ENCODE measurements around the gene SH2D6.

Gene SH2D6

DNA sequence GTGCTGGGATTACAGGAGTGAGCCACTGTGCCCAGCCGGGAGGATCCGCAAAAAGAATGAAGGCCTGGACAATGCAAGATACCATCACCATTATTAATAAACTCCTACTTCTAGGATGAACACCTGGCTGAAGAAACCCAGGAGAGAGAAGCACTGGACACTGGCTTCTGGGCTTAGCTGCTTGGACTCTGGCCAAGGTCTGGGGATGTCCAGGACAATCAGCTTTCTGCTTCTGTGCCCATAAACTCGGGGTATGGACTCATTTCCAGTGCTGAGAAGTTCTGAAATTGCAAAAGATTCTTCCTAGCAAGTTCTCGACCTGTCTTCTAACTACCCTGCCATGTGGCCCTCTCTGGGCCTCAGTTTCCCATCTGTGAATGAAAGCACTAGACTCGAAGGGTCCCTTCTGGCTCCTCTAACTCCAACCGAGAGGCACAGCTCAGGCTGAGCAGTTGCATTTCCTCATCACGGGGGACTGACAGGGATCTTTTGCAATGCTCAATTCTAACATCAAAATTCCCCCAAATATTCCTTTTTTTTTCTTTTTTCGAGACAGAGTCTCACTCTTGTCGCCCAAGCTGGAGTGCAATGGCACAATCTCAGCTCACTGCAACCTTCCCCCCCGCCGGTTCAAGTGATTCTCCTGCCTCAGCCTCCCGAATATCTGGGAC, 2.4 kb upstream of the SH2D6 start:
- H3K36me3 ChIP-seq (ENCODE audit: control insufficient read depth, insufficient read depth, low read length): no peaks in the 10 kb centered on the region
- no peak overlapping the region for H3K4me3 ChIP-seq (ENCODE audit: low read length)
- H3K27ac ChIP-seq (ENCODE audit: low read depth, low read length): no peak overlapping the region
- H3K9ac ChIP-seq (ENCODE audit: low read length): no peak overlapping the region
- H3K27me3 ChIP-seq (ENCODE audit: control insufficient read depth, insufficient read depth, low read length): no peaks in the 10 kb centered on the region
- peaks cover 16% of the 10 kb centered on the region for H3K4me1 ChIP-seq (ENCODE audit: control insufficient read depth, insufficient read depth, low read length)

DNA sequence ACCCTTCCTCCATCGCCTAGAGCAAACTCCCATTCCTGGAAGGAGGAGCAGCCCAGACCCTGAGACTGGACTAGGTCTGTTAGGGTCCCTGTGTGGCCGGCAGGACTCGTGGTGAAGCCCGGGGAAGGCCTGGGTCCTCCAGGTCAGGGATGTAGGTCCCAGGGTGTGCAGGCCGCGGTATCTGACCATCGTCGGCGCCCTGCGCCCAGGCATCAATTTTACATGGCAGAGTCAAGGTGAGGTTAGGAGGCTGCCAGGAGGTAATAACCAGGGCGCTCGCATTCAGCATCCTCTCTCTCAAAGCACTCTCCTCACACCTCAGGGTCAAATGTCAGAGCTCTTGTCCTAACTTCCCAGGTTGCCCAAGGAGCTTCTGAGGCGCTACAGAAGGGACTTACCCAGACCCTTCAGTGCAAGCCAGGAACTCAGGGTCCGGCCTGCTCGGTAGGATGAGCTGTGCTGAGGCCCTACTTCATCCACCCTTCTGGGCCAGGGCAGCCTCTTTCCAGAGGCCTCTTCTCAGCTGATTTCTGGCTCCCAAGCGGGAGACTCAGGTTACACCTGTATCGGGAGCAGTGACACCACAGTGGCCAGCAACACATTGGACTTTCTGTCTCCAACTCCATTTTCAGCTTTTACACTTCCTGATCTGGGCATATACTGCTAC, 628 bp downstream of the SH2D6 start:
- Histone ChIP-seq H3K4me3 (ENCODE audit: low read length) (peak overlapping the region; percentile 80), H3K36me3 (ENCODE audit: control insufficient read depth, insufficient read depth, low read length) (no peaks in the 10 kb centered on the region), H3K9ac (ENCODE audit: low read length) (peak overlapping the region; percentile 86), H3K27ac (ENCODE audit: low read depth, low read length) (peak overlapping the region; percentile 90), H3K4me1 (ENCODE audit: control insufficient read depth, insufficient read depth, low read length) (peaks cover 16% of the 10 kb centered on the region), H3K27me3 (ENCODE audit: control insufficient read depth, insufficient read depth, low read length) (no peaks in the 10 kb centered on the region)

DNA sequence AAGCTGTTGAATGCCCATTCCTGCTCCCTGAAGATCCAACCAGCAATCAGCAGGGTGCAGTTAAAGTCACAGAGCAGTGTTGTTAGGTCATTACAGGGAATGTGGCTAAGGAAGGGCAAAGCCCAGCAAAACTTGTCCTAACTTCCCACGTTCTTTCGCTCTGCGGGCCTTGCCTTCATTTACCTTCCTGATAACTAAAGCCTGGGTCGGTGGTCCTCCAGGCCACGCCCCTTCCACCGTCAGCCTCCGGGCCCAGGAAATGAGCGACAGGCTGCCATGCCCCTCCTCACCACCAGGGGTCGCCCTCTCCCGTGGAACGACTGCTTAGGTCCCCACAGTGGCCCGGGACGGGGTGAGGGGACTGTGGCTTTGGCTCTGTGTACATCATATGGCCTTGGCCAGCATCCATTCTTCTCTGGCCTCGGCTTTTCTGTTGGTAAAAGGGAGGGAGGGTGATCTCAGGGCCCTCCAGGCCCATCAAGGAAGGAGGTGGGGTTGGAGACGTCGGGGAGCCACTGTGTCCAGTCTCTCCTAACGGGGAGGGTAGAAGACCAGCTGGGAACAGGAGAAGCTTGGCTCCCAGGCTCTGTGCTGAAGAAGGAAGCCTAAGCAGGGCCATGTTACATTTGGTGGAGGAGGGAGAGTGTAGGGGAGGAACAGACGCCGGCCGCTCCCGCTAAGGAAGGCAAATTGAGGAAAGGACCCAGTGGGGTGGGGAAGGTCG, 2.2 kb downstream of the SH2D6 start:
- Histone ChIP-seq H3K27ac (ENCODE audit: low read depth, low read length) (peak overlapping the region; percentile 53), H3K9ac (ENCODE audit: low read length) (peak overlapping the region; percentile 29), H3K4me1 (ENCODE audit: control insufficient read depth, insufficient read depth, low read length) (peaks cover 16% of the 10 kb centered on the region), H3K27me3 (ENCODE audit: control insufficient read depth, insufficient read depth, low read length) (no peaks in the 10 kb centered on the region), H3K4me3 (ENCODE audit: low read length) (peak overlapping the region; percentile 38), H3K36me3 (ENCODE audit: control insufficient read depth, insufficient read depth, low read length) (no peaks in the 10 kb centered on the region)

DNA sequence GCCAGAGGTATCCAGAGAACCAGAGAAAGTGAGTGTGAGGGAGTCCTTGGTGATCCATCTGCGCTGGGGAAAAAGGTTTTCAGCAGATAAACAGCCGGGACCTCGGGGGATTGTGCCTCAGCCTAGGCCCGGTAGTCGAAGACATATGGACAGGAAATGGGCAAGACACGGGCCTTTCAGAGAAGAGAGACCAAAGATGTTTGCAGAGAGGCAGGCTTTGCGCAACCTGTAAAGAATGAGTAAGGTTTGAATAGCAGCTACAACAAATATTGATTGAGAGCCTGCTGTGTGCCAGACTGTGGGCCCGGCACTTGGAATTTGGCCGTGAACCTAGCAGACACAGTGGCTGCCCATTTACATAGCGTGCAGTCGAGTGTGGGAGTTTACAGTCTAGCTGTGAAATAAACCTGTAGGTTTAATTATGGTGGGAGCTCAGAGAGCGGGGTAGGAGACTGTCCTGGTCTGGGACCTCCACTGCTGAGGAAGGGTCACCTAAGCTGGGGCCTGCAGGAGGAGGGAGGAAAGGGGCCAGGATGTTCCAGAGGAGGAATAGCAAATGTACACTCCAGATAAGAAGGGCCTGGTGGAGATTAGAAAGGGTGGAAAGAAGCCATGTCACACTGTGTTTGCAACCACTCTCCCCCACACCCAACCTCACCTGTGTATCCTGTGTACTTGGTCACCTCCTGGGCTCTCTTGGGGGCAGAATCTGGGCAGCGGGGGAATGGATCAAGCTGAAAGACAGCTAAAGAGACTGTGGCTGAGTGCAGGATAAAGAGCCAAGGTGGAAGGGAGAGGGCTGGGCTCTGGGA, 3.0 kb downstream of the SH2D6 start:
- peaks cover 16% of the 10 kb centered on the region for H3K4me1 ChIP-seq (ENCODE audit: control insufficient read depth, insufficient read depth, low read length)
- H3K27me3 ChIP-seq (ENCODE audit: control insufficient read depth, insufficient read depth, low read length): no peaks in the 10 kb centered on the region
- peak overlapping the region; percentile 38 for H3K4me3 ChIP-seq (ENCODE audit: low read length)
- no peaks in the 10 kb centered on the region for H3K36me3 ChIP-seq (ENCODE audit: control insufficient read depth, insufficient read depth, low read length)
- peak overlapping the region; percentile 53 for H3K27ac ChIP-seq (ENCODE audit: low read depth, low read length)
- peak overlapping the region; percentile 29 for H3K9ac ChIP-seq (ENCODE audit: low read length)

DNA sequence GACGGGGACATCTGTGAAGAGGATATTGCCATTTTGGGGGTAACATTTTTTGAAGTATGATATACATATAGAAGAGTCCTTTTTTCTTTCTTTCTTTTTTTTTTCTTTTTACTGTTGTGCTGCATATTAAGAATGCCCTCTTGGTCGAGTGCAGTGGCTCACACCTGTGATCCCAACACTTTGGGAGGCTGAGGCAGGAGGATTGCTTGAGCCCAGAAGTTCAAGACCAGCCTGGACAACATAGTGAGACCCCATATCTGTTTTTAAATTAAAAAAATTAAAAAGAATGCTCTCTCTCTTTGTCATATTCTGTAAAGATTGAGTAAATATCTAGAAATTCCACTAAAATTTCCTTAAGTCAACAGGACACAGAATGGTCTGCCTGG, 3.6 kb downstream of the SH2D6 start:
- Histone ChIP-seq H3K4me3 (ENCODE audit: low read length) (no peak overlapping the region), H3K4me1 (ENCODE audit: control insufficient read depth, insufficient read depth, low read length) (peaks cover 16% of the 10 kb centered on the region), H3K9ac (ENCODE audit: low read length) (no peak overlapping the region), H3K27me3 (ENCODE audit: control insufficient read depth, insufficient read depth, low read length) (no peaks in the 10 kb centered on the region), H3K36me3 (ENCODE audit: control insufficient read depth, insufficient read depth, low read length) (no peaks in the 10 kb centered on the region), H3K27ac (ENCODE audit: low read depth, low read length) (no peak overlapping the region)

DNA sequence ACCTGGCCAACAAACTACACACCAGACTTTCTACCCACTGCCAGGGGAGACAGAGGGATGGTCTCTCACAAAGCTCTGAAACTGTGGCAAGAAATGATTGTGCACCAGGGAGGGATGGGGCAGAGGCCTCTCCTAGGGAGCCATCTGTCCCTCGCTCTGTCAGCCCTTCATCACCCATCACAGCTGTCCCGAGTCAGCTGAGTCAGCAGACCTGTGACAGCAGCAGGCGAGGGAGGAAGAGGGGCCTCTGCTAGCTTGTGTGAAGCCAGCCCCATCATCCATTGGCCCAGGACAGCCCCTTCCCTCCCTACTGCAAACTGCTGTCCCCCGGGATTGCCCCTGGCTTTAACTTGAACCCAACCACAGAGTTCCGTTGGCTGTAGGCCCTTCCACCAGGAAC, 5.0 kb downstream of the SH2D6 start:
- no peak overlapping the region for H3K4me3 ChIP-seq (ENCODE audit: low read length)
- no peaks in the 10 kb centered on the region for H3K27me3 ChIP-seq (ENCODE audit: control insufficient read depth, insufficient read depth, low read length)
- no peak overlapping the region for H3K27ac ChIP-seq (ENCODE audit: low read depth, low read length)
- H3K9ac ChIP-seq (ENCODE audit: low read length): no peak overlapping the region
- no peaks in the 10 kb centered on the region for H3K36me3 ChIP-seq (ENCODE audit: control insufficient read depth, insufficient read depth, low read length)
- peaks cover 12% of the 10 kb centered on the region for H3K4me1 ChIP-seq (ENCODE audit: control insufficient read depth, insufficient read depth, low read length)

DNA sequence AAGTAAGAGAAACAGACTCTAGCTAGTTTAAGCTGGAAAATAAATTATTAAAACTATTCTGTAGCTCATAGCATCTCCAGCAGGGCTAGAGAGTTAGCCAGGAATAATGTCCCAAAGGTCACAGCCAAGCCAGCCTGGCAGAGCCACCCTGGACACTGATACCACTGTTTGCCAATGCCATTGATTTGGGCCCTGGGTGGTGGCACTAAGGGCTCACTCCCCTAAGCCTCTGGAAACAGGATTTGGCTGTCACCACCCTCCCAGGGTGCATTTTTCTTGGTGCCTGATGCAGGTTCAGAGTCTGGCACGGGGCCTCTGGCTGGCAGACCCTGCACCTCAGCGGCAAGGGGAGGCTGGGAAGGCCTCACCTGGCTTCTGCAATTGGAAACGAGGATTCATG, 7.1 kb downstream of the SH2D6 start:
- Histone ChIP-seq H3K36me3 (ENCODE audit: control insufficient read depth, insufficient read depth, low read length) (no peaks in the 10 kb centered on the region), H3K4me1 (ENCODE audit: control insufficient read depth, insufficient read depth, low read length) (peaks cover 4% of the 10 kb centered on the region), H3K4me3 (ENCODE audit: low read length) (no peak overlapping the region), H3K9ac (ENCODE audit: low read length) (no peak overlapping the region), H3K27ac (ENCODE audit: low read depth, low read length) (no peak overlapping the region), H3K27me3 (ENCODE audit: control insufficient read depth, insufficient read depth, low read length) (no peaks in the 10 kb centered on the region)

DNA sequence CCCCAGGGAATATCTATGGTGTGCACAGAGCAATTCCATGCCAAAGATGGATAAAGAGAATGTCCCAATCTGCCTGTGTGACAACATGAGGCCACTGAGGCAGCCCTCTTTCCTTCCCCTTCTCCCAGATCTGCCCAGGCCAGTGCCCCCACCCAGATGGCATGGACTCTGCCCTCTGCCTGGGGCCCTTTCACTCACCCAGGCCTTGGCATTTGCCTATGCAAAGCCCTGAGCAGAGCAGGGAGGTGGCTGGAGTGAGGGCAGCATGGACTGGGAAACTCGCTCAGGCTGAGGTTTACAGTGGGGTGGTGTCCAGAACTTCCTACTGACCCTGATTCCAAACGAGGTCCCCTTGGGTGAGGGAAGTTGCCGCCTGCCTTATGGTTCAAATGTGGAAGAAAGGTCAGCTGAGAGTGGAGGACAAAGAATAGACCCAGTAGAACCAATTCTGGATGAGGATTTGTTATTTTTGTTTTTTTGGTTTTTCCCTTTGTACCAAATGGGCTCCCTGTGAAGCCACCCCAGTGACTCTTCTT, 8.9 kb downstream of the SH2D6 start:
- Histone ChIP-seq H3K4me1 (ENCODE audit: control insufficient read depth, insufficient read depth, low read length) (no peaks in the 10 kb centered on the region), H3K36me3 (ENCODE audit: control insufficient read depth, insufficient read depth, low read length) (no peaks in the 10 kb centered on the region), H3K27ac (ENCODE audit: low read depth, low read length) (no peak overlapping the region), H3K4me3 (ENCODE audit: low read length) (no peak overlapping the region), H3K27me3 (ENCODE audit: control insufficient read depth, insufficient read depth, low read length) (no peaks in the 10 kb centered on the region), H3K9ac (ENCODE audit: low read length) (no peak overlapping the region)

DNA sequence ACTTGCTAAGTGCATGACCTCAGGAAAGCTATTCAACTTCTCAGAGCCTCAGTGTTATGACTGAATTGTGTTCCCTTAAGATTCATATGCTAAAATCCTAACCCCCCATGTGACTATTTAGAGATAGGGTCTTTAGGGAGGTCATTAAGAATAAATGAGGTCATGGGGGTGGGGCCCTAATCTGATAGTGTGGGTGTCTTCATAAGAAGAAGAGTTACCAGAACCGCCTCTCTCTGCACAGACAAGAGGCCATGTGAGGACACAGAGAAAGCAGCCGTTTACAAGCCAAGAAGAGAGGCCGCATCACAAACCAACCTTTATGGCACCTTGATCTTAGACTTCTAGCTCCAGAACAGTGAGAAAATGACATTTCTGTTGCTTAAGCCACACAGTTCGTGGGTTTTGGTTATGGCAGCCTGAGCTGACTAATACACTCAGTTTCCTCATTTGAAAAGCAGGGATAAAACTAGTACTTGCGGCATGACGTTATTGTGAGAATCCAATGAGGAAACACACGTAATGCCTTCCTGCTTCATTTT, 9.9 kb downstream of the SH2D6 start:
- no peaks in the 10 kb centered on the region for H3K36me3 ChIP-seq (ENCODE audit: control insufficient read depth, insufficient read depth, low read length)
- H3K27ac ChIP-seq (ENCODE audit: low read depth, low read length): no peak overlapping the region
- H3K9ac ChIP-seq (ENCODE audit: low read length): no peak overlapping the region
- H3K4me3 ChIP-seq (ENCODE audit: low read length): no peak overlapping the region
- H3K4me1 ChIP-seq (ENCODE audit: control insufficient read depth, insufficient read depth, low read length): no peaks in the 10 kb centered on the region
- no peaks in the 10 kb centered on the region for H3K27me3 ChIP-seq (ENCODE audit: control insufficient read depth, insufficient read depth, low read length)

DNA sequence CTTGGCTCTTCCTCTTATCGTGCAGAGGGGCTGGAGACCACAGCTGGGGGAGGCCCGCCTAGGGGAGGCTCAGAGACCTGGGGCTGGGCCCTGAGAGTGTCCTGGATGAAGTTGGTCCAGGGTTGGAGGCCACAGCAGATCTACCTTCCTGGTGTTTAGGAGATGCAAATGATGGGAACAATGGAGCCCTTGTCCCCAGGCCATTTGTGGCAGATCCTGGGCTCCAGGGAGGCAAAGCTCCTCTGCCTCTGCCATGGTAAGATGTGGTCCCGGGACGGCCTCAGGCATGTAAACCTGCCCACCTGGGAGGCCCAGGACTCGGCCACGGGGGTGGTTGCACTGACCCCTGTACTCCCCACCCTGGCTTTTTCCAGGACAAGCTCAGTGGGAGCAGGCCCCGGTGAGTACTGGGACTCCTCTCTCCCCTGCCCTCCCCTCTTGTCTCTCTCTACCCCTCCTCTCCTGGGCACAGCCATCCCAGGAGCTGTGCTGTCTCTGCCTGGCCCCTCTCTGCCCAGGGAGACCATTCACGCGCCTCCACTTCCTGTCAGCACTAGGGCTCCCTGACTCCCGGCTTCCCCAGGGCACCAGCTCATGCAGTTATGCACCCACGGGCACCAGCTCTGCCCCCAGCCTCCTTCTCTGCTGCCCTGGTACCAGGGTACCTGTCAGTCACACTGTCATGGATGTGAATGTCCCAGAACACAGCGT, 10.9 kb downstream of the SH2D6 start:
- Histone ChIP-seq H3K4me1 (ENCODE audit: control insufficient read depth, insufficient read depth, low read length) (peaks cover 4% of the 10 kb centered on the region), H3K27me3 (ENCODE audit: control insufficient read depth, insufficient read depth, low read length) (no peaks in the 10 kb centered on the region), H3K27ac (ENCODE audit: low read depth, low read length) (no peak overlapping the region), H3K36me3 (ENCODE audit: control insufficient read depth, insufficient read depth, low read length) (no peaks in the 10 kb centered on the region), H3K4me3 (ENCODE audit: low read length) (no peak overlapping the region), H3K9ac (ENCODE audit: low read length) (no peak overlapping the region)

DNA sequence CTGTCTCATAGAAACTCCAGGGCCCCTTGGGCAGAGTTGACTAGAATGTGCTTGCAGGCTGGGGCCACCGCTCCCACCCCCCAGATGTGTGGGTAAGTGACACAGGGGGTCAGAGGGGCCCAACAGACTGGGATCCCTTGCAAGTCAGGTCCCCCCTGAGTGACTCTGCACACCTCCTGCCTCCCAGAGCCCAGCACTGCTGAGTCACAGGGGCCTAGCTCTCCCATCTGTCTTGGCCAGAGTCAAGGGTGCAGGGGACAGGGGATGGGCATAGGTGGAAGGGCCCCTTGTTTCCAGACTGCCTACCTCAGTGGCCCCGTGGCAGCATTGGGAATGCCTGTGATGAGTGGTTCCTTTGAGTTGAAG, 11.4 kb downstream of the SH2D6 start:
- no peak overlapping the region for H3K4me3 ChIP-seq (ENCODE audit: low read length)
- H3K4me1 ChIP-seq (ENCODE audit: control insufficient read depth, insufficient read depth, low read length): peaks cover 4% of the 10 kb centered on the region
- no peaks in the 10 kb centered on the region for H3K27me3 ChIP-seq (ENCODE audit: control insufficient read depth, insufficient read depth, low read length)
- H3K27ac ChIP-seq (ENCODE audit: low read depth, low read length): no peak overlapping the region
- H3K9ac ChIP-seq (ENCODE audit: low read length): no peak overlapping the region
- no peaks in the 10 kb centered on the region for H3K36me3 ChIP-seq (ENCODE audit: control insufficient read depth, insufficient read depth, low read length)
